Measurements from ENCODE around the gene PTPN21. TPM values are rescaled to one million over a fixed set of nuclear protein-coding genes. Genes with fewer than 3 reads are reported as not detected.

PTPN21 gene
- total RNA-seq, 1 donor from 2014 or later = 70.6 TPM

DNA sequence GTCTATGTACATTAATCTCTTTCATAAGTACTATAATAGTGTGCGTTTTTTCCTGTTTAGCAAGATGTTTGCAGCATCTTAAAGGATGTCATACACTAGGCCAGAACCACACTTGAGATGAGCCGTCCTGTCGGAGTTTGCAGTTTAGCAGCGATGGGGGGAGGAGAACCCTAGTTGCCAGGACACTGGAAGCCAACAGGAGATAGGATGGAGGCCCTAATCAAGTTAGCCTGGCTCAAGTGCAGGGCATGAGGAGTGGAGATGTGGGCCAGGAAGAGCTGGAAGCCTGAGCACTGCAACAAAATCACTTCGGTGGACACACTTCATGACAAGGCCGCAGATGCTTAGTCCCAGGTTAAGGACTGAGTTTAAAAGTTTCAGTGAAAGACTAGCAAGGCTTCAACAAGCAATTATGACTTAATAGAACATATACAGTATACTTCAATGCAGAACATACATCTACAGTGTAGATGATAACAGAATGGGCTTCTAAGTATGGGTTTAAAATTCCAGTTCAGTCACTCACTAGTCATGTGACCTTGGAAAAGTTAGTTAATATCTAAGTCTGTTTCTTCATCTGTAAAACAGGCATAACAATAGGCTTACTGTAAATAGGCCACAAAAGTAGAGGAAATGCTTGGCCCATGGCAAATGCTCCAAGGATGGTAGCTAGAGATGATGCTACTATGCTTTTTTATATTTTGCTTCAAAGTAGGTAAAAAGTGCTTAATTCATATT lies 77.1 kb downstream of the PTPN21 start:
- H3K36me3 ChIP-seq = peaks cover 28% of the 10 kb centered on the region
- no peaks in the 10 kb centered on the region for H3K4me1 ChIP-seq
- no peaks in the 10 kb centered on the region for H3K9me3 ChIP-seq
- no peak overlapping the region for H3K4me3 ChIP-seq
- no peak overlapping the region for H3K27ac ChIP-seq
- ATAC-seq (no peak), DNase-seq (no peak)
- H3K27me3 ChIP-seq = no peaks in the 10 kb centered on the region
- intact Hi-C loops (cut with DNase I) = no loop called here
- TF ChIP-seq, protein P1, sequence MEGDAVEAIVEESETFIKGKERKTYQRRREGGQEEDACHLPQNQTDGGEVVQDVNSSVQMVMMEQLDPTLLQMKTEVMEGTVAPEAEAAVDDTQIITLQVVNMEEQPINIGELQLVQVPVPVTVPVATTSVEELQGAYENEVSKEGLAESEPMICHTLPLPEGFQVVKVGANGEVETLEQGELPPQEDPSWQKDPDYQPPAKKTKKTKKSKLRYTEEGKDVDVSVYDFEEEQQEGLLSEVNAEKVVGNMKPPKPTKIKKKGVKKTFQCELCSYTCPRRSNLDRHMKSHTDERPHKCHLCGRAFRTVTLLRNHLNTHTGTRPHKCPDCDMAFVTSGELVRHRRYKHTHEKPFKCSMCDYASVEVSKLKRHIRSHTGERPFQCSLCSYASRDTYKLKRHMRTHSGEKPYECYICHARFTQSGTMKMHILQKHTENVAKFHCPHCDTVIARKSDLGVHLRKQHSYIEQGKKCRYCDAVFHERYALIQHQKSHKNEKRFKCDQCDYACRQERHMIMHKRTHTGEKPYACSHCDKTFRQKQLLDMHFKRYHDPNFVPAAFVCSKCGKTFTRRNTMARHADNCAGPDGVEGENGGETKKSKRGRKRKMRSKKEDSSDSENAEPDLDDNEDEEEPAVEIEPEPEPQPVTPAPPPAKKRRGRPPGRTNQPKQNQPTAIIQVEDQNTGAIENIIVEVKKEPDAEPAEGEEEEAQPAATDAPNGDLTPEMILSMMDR (IDR thresholded peaks at IDR 0.05) = no peak

DNA sequence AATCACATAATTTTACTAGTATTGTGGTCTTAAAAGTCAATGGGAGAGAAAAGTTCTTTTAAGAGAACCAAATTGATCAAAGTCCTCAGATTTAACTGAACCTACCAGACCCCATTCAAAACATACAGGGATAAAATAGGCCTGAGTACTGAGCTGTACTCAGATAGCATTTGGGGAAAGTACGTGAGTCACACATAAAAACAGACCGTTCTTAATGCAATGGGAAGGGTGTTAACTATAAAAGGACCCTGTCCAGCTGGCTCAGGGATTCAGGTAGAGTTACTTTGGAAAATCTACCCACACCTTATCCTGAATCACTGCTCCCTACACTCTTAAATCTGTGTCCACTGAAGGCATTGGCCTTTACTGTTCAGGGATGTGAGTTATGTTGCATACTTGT lies 78.0 kb downstream of the PTPN21 start:
- Histone ChIP-seq H3K4me3 (no peak overlapping the region), H3K27me3 (no peaks in the 10 kb centered on the region), H3K27ac (no peak overlapping the region), H3K4me1 (no peaks in the 10 kb centered on the region), H3K36me3 (peaks cover 36% of the 10 kb centered on the region), H3K9me3 (no peaks in the 10 kb centered on the region)
- DNase-seq (no peak), ATAC-seq (no peak)
- intact Hi-C loops (cut with DNase I) = no loop called here
- TF ChIP-seq, protein P1 (IDR thresholded peaks at IDR 0.05) = no peak

DNA sequence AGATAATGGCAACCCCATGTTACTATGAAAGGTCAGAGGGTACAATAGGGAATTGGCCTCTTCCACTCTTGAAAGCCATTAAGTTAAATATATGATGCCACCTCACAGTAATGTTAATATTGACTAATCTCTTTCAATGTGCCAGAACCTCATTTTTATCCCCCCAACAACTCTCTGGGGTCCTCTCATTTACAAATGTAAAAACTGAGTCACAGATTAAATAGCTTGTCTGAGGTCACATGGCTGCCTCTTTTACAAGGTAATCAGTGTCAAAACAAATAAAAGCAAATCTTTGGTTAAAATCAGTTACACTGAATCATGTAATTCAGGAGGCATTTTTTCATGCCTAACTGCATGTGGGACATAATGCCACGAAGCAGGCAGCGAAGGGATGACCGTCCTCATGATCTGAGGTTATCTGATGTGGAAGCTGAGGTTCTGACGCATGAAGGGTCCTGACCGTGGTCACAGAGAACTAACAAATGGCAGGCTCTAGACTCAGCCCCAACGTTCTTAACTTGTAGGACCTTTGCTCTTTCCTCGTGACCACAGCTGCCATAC lies 78.5 kb downstream of the PTPN21 start:
- intact Hi-C loops (cut with DNase I) = no loop called here
- ATAC-seq (no peak), DNase-seq (no peak)
- Histone ChIP-seq H3K36me3 (peaks cover 41% of the 10 kb centered on the region), H3K4me1 (no peaks in the 10 kb centered on the region), H3K4me3 (no peak overlapping the region), H3K27ac (no peak overlapping the region), H3K27me3 (no peaks in the 10 kb centered on the region), H3K9me3 (no peaks in the 10 kb centered on the region)
- TF ChIP-seq, protein P1 (IDR thresholded peaks at IDR 0.05) = no peak

DNA sequence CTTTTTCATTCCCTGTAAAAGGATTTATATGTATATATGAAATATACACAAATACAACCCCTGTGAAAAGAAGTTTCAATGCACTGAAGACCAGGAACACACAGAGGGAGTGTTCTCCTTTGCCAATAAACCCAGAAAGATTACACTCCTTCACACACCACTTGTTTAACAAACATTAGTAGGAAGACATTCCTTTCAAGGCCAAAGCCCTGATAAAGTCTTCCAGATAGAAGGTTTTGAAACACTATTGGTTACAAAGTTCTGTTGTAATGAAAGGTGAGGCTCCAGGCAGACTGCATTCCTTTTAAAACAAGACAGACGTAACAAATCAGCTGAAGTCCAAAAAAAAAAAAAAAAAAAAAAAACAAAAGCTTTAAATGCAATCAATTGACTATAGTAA lies 81.0 kb downstream of the PTPN21 start:
- intact Hi-C loops (cut with DNase I) = no loop called here
- DNase-seq = no peak
- ATAC-seq = peak; percentile 74
- Histone ChIP-seq H3K27ac (no peak overlapping the region), H3K36me3 (peaks cover 56% of the 10 kb centered on the region), H3K4me1 (no peaks in the 10 kb centered on the region), H3K9me3 (no peaks in the 10 kb centered on the region), H3K27me3 (no peaks in the 10 kb centered on the region), H3K4me3 (no peak overlapping the region)
- TF ChIP-seq, protein P1 (IDR thresholded peaks at IDR 0.05) = no peak

DNA sequence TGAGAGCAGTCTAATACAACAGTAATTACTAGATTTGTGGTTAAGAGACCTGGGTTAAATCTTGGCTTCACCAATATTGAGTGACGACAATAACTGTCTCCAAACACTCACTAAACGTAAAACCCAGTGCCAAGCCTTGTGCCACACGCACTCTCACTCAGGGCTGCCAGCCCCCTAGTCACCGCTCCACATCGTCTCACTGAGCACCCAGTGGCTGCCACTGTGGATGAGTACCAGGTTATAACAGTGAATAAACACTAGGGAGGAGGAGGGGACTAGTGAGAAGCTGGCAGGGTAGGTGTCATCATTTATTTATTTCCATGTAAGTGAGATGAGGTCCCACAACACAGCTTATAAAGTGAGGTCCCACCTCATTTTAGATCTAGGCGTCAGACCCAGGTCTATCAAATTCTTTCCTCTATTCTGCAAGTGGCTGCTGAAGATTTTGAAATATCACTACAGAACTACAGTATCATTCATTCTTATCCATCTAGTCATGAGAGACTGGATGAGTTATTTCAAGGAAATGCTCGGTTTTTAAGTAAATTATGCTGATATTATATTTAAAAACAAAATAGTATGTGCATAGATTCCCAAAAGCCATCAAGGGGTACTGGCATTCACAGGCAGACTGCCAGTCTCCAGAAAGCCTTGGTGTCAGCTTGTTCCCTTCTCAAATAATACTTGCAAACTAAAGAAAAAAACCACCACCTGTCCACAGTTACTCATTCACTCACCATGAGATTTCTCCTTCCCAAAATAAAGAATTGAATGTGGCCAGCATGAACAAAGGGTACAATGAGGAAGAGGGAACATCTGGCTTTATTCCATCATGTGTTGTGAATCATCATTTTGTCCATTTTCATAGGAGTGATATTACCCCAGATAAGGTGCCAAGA lies 84.0 kb downstream of the PTPN21 start:
- peaks cover 58% of the 10 kb centered on the region for H3K36me3 ChIP-seq
- no peaks in the 10 kb centered on the region for H3K4me1 ChIP-seq
- DNase-seq (no peak), ATAC-seq (peak; percentile 18)
- H3K27ac ChIP-seq = no peak overlapping the region
- TF ChIP-seq, protein P1 (IDR thresholded peaks at IDR 0.05) = no peak
- no peak overlapping the region for H3K4me3 ChIP-seq
- H3K9me3 ChIP-seq = no peaks in the 10 kb centered on the region
- intact Hi-C loops (cut with DNase I) = no loop called here
- no peaks in the 10 kb centered on the region for H3K27me3 ChIP-seq

All from upper lobe of right lung (tissue), 1 donor.